Measurements from ENCODE around the gene TNFRSF17. TPM values are rescaled to one million over a fixed set of nuclear protein-coding genes. Genes with fewer than 3 reads are reported as not detected.

TNFRSF17 gene
- total and polyA plus RNA-seq, 10 of the 15 experiments (the other 5 are each of a cell fraction or from before 2014, with no cell fraction given): 106 to 461 (median 179) TPM

GRCh38 chr16:11980136-11980844 lies 15.3 kb downstream of the TNFRSF17 start (continued):
- TF ChIP-seq POLR2AphosphoS2 (IDR thresholded peaks at IDR 0.05; ENCODE audit: low read depth, low read length) (no peak), YY1 (IDR thresholded peaks at IDR 0.05; ENCODE audit: low read depth, low read length) (0 out of 2 replicates have a peak, but pooled peaks have one; percentile 39), RELB (IDR thresholded peaks at IDR 0.05; ENCODE audit: low read depth) (peak; percentile 65; the same call in 1 of the 2 replicates), RUNX3 (IDR thresholded peaks at IDR 0.05; ENCODE audit: low read length) (peak; percentile 62), RB1 (IDR thresholded peaks at IDR 0.05; ENCODE audit: borderline replicate concordance) (no peak), RFX5 (IDR thresholded peaks at IDR 0.05; ENCODE audit: low read depth, low read length) (peak; percentile 97), CEBPB (IDR thresholded peaks at IDR 0.05; ENCODE audit: borderline replicate concordance in 1 of 2, low read depth in 2 of 2, low read length in 2 of 2) (peak in 1 of 2 experiments; percentile 9; a peak in 1 of 4 replicates), MXI1 (IDR thresholded peaks at IDR 0.05; ENCODE audit: low read depth, low read length) (peak; percentile 67; the same call in 1 of the 2 replicates), BCL11A (IDR thresholded peaks at IDR 0.05; ENCODE audit: low read depth, low read length) (no peak), NFIC (IDR thresholded peaks at IDR 0.05; ENCODE audit: low read depth, low read length) (peak; percentile 24; the same call in 1 of the 2 replicates), NBN (IDR thresholded peaks at IDR 0.05) (peak; percentile 65), ZNF217 (IDR thresholded peaks at IDR 0.05) (no peak; the same call in 1 of the 2 replicates), ZNF24 (IDR thresholded peaks at IDR 0.05) (0 out of 2 replicates have a peak, but pooled peaks have one; percentile 47), JUNB (IDR thresholded peaks at IDR 0.05) (peak; percentile 17; the same call in 1 of the 2 replicates), EZH2 (IDR thresholded peaks at IDR 0.05; ENCODE audit: borderline replicate concordance, control insufficient read depth, low read depth, low read length) (no peak), POU2F2 (IDR thresholded peaks at IDR 0.05; ENCODE audit: borderline replicate concordance, low read depth, low read length) (0 out of 3 replicates have a peak, but pooled peaks have one; percentile 4), ZBTB40 (IDR thresholded peaks at IDR 0.05; ENCODE audit: borderline replicate concordance) (no peak), MTA2 (IDR thresholded peaks at IDR 0.05; ENCODE audit: low read depth) (0 out of 2 replicates have a peak, but pooled peaks have one; percentile 39), SPI1 (IDR thresholded peaks at IDR 0.05; ENCODE audit: borderline replicate concordance, insufficient read depth, low read depth, low read length) (peak; percentile 59), DPF2 (IDR thresholded peaks at IDR 0.05) (0 out of 2 replicates have a peak, but pooled peaks have one; percentile 14), MTA3 (IDR thresholded peaks at IDR 0.05; ENCODE audit: borderline replicate concordance, low read length) (peak; percentile 38; the same call in 1 of the 2 replicates), RCOR1 (conservative IDR thresholded peaks at IDR 0.05; ENCODE audit: low read depth, low read length) (0 out of 2 replicates have a peak, but pooled peaks have one; percentile 78), RAD51 (IDR thresholded peaks at IDR 0.05) (peak; percentile 38), FOXM1 (IDR thresholded peaks at IDR 0.05; ENCODE audit: low read depth, low read length) (no peak)
